ENCODE measurements around the gene PAM16.
A peak's percentile ranks its signal among the peaks of the same experiment; 100 is the strongest.

Gene PAM16

GRCh38 chr16:4371357-4372000 lies 20.4 kb upstream of the PAM16 start, which contains the start of gene VASN:
Gene VASN (plus strand): TSS chr16:4371848. CDS start chr16:4380878, 9,030 bp downstream.
- peak; percentile 38 to 69 (median 50) for DNase-seq (ENCODE audit: low read depth in 2 of 3, low spot score in 2 of 3)

- DNase-seq (ENCODE audit: low read depth in 2 of 3, low spot score in 2 of 3): no peak
Observed at GRCh38 chr16:4370570-4371356, 19.6 kb upstream of the PAM16 start.

- DNase-seq (ENCODE audit: low read depth in 2 of 3, low spot score in 2 of 3): no peak
Observed at GRCh38 chr16:4370151-4370550, 19.0 kb upstream of the PAM16 start.

DNA sequence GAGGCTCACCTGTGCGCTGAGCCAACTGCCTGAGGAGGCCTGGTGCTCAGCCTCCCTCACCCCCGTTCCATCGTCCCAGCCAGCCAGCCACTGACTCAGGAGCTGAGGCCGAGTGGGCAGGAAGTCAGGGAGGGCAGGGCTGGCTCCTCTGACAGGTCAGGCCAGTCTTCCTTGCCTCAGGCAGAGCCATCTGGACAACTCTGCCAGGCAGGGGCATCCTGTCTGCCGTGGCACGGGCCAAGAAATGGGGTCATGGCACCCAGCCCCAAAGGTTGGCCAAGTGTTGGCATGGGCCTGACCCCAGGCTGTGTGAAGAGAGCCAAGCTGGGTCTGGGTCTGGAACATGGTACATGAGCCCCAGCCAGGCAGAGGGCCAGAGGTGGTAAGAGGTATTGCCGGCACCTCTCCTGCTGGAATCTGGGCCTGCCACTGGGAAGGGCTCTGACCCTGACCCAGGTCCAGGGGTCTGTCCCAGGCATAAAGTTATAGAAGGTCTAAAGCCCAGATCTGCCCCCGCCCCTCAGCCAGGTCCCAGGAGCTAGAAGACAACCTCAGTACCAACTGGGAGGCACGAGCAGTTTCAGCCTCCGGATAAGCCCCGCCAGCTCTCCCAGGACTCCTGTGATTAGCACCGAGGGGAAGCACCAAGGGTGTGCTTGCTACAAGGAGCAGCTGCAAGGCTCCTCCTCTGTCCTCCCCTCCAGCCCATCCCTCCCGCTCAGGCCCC lies 18.0 kb upstream of the PAM16 start:
- no peak for DNase-seq (ENCODE audit: low read depth in 2 of 3, low spot score in 2 of 3)

DNA sequence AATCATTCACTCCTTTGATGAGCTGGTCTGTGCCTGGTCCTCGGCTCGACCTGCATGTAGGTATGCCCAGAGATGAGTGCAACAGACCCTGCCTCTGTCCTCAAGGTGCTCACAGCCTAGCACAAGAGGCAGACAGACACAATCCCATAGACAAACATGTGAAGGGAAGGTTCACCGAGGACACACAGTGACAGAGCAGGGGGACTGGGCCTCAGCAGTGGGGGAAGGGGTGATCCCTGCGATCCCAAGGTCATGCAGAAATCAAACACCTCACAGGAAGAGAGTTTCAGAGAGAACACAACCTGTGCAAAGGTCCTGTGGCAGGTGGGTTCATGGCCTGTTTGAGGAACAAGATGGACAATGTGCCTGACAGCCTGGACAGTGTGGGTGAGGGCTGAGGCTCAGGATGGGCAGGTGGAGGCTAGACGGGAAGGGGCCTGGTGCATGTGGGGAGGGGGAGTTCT lies 16.3 kb upstream of the PAM16 start:
- DNase-seq (ENCODE audit: low read depth in 2 of 3, low spot score in 2 of 3): no peak

GRCh38 chr16:4366016-4366415 lies 14.9 kb upstream of the PAM16 start:
- no peak for DNase-seq (ENCODE audit: low read depth in 2 of 3, low spot score in 2 of 3)

DNA sequence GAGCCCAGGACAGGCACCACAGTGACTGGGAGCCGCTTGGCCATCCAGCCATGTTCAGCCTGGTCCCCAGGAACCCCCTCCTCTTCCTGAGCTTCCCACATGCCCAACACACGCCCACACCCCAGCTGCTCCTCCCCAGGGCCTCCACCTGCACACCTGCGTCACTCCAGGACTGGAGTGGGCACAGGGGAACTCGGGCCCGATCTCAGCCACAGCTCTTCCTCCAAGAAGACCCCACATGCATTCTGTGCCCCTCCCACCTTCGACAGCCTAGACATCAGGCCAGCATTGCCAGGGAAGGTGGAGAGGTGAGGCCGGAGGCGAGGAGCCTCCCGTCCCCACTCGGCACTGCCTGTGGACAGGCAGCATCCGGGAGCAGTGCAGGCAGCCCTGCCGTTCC lies 14.5 kb upstream of the PAM16 start:
- no peak for DNase-seq (ENCODE audit: low read depth in 2 of 3, low spot score in 2 of 3)

DNA sequence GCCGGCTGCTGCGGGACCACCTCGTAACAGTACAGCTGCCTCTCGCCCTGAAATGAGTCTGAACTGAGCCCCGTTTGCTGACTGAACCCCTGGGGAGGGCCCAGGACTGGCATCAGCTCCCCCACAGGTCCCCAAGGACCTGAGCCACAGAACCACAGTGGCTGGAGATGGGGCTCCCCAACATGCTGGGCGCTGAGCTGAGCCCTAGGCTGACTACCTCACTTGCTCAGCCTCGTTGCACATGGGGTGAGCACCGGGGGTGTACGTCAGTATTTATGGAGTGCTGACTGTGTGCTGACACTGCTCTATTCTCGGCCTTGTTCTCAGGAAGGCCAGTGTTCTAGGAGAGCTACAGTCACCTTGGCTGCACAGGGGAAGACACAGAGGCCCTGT lies 13.9 kb upstream of the PAM16 start:
- DNase-seq (ENCODE audit: low read depth in 2 of 3, low spot score in 2 of 3): no peak

- DNase-seq (ENCODE audit: low read depth in 2 of 3, low spot score in 2 of 3): no peak
Observed at GRCh38 chr16:4364196-4365013, 13.3 kb upstream of the PAM16 start.

- DNase-seq (ENCODE audit: low read depth in 2 of 3, low spot score in 2 of 3): no peak
Observed at GRCh38 chr16:4362476-4363135, 11.5 kb upstream of the PAM16 start.

DNA sequence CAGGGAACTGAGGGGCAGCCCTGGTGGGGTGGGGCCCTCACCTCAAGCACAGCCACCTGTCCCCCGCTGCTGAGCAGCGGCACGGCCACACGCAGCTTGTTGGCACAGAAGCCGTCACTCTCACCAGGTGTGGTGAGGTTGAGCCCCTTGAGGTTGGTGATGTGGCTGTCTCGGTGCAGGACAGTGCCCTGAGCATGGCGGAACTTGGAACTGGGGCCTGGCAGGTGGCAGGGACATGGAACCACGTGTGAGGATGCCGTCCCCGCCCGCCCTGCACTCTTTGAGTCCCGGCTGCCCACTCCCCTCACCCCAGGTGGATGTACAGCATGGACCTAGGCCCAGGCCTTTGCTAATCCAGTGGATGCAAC lies 10.8 kb upstream of the PAM16 start:
- DNase-seq (ENCODE audit: low read depth in 2 of 3, low spot score in 2 of 3): no peak

DNA sequence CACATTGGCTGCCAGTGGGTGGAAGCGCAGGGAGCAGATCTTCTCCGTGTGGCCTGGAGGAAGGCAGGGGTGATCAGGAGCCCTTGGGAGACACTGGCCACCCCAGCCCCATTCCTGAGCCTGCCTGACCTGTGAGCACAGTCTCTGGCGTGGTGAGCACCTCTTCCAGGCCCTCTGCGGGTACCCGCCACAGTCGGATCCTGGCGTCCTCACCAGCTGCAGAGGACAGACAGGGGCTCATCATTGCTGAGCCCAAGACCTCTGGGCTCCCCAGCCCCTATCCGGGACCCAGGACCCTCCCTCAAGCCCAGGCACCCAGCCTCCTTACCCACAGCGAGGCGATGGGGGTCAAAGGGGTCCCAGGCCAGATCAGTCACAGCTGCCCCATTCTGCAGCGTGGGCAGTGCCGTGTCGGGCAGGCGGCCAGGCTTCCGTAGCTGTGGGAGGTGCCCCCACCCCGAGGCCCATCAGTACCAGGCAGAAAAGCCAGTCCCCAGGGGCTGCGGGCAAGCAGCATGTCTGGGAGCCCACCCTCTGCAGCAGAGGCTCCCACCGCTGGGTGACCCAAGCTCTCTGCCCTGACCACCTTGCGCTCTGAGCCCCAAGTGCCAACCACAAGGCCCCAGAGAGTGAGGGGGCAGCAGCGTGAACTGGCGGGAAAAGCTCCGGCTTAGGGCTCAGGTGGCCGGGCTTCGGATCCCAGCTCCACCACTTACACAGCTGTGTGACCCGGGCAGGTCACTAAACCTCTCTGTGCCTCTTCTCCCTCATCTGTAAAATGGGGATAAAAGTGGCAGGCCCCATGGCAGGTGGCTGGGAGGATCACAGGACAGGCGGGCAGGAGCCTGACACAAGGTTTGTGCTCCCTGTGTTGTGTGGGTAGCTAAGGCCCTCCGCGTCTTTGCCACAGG lies 10.2 kb upstream of the PAM16 start:
- DNase-seq (ENCODE audit: low read depth in 2 of 3, low spot score in 2 of 3): no peak

DNA sequence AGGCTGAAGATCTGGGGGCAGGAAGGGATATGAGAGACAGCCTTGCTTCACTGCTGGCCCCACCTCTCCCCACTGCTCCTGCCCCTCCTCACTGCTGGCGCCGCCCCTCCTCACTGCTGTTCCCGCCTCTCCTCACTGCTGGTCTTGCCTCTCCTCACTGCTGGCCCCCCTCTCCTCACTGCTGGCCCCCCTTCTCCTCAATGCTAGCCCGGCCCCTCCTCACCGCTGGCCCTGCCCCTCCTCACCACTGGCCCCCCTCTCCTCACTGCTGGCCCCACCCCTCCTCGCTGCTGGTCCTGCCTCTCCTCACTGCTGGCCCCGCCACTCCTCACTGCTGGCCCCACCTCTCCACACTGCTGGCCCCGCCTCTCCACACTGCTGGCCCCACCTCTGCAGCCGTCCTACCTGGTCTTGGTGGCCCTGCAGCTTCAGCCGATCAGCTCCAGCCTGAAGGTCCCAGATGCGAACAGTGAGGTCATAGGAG lies 9.5 kb upstream of the PAM16 start:
- DNase-seq (ENCODE audit: low read depth in 2 of 3, low spot score in 2 of 3): no peak

GRCh38 chr16:4359914-4360313 lies 8.8 kb upstream of the PAM16 start:
- DNase-seq (ENCODE audit: low read depth in 2 of 3, low spot score in 2 of 3): no peak

DNA sequence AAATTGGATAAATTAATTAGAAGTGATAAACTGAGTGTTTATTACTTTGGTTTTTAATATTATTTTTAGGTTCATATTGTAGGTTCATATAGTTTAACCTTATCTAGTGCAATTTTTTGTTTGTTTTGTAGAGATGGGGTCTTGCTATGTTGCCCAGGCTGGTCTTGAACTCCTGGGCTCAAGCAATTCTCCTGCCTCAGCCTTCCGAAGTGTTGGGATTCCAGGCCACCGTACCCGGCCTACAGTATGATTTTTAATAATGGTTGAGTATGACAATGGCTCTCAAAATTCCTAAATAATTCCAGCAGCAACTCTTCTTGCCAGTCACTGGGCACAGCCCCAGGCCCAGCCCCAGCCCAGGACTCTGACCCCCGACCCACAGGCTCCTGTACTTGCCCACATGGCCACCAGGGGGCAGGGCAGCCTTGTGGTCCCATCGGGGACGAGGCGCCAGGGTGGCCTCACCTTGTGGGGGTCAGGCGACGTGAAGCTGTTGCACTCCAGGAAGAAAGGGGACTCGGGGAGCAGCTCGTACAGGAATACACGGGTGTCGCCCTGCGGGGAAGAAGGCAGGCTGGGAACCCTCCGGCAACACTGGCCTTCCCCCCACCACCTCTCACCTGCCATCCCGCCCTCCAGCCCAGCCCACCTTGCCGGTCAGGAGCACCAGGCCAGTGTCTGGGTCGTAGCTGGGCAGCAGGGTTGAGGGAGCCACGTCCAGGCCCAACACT lies 7.9 kb upstream of the PAM16 start:
- DNase-seq (ENCODE audit: low read depth in 2 of 3, low spot score in 2 of 3): peak in 2 of 3 experiments; percentile 55 to 65

- no peak for DNase-seq (ENCODE audit: low read depth in 2 of 3, low spot score in 2 of 3)
Observed at GRCh38 chr16:4358236-4358635, 7.1 kb upstream of the PAM16 start.

- no peak for DNase-seq (ENCODE audit: low read depth in 2 of 3, low spot score in 2 of 3)
Observed at GRCh38 chr16:4356820-4357219, 5.7 kb upstream of the PAM16 start.

GRCh38 chr16:4354512-4355409 lies 3.6 kb upstream of the PAM16 start:
- no peak for DNase-seq (ENCODE audit: low read depth in 2 of 3, low spot score in 2 of 3)

Data from activated CD8-positive, alpha-beta memory T cell treated with anti-CD3 and anti-CD28 coated beads for 48 hours (primary cell).